HG02870 (cell line): Measurements from ENCODE around the gene ACTR10.
"Not testable (repeated sequence)": the region's sequence is repeated elsewhere in the genome, so short reads cannot be mapped to it uniquely, and the experiment has no call there.

Source experiments
- ATAC-seq: cut with Tn5 transposase; IDR thresholded peaks from one replicate; pipeline ENCODE4 v1.9.1; 2021; ENCODE audit warnings: mild to moderate bottlenecking, moderate library complexity; ENCODE audit not compliant: unreplicated experiment

ACTR10 gene

GRCh38 chr14:58215191-58215914 is 15.4 kb downstream of the ACTR10 start:
- no peak for ATAC-seq

- ATAC-seq: no peak
These were observed 16.6 kb downstream of the ACTR10 start for GRCh38 chr14:58216544-58216943.

- ATAC-seq: no peak
These were observed 27.3 kb downstream of the ACTR10 start for GRCh38 chr14:58227096-58227819.

GRCh38 chr14:58238252-58239243 is 38.6 kb downstream of the ACTR10 start:
- no peak for ATAC-seq

DNA sequence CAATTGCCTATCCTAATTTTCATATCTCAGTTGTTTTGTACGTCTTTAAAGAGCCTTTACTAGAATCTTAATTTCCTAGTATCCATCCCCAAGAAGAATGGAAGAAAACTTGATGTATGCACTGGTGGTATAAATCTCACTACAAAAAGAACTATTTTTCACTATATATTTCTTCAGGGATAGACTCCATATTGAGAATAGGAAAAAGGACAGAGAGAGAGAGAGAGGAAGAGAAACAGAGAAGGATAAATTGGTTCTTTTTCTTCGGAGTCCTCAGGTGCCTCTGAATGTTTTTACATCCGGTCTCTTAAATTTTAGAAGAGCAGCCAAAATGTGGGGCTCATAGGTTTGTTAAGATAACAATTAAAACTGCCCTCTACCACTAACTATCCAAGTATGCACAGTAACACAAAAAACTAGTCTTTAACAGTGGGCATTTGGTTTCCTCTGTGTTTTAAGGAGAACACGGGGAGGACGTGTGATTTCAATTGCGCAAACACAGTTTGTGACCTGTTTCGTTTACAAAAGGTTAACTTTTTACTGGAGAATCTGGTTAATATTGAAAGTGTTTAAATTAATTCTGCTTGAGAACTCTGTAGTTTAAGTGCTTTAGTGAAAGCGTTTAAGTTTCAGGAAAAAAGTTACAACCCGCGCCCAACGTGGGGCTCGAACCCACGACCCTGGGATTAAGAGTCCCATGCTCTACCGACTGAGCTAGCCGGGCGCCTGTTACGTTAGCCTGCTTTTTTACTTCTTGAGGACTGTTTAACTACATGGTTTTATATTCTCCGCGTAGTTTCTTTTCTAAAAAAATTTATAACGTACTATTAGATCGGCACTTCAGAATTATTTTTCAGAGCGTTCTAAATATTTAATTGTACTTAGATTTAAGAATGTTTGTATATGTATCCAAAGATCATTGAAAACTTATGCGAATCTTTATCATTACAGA is 39.6 kb downstream of the ACTR10 start:
- ATAC-seq: peak; percentile 24

DNA sequence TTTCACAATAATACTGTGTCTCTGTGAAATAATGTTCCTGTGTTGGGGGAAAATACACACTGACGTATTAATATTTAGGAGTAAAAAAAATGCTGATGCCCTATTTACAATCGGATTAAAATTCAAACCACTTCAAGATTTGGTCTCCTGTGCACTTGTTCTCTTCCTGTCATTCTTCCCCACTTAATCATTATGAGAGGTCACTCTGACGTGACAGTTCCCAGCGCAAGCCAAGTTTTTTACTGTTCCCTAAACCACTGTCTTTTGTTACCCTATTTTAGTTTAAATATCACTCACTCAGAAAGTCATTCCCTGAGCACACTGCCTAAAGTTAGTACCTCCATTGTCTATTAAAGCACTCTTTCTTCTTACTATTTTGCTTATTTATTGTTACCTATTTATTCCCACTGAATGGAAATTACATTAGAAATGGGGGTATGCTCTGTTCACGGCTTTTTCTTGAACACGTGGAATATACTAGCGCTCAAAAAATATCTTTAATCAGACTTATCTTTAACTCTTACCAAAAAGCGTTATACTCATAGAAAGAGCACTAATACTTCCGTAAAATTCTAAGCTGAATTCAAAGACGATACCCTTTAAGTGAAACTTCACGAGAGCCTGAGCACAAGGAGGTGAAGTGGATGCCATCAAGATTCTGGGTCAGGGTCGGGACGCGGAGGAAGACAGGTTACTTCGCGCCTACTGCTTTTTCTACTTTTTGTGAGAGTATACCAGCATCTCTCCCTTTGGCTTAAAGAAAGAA is 44.0 kb downstream of the ACTR10 start:
- peak; percentile 31 for ATAC-seq

- ATAC-seq: peak; percentile 92
These were observed 44.8 kb downstream of the ACTR10 start, which contains the start of gene PSMA3 for GRCh38 chr14:58244556-58245387. Gene PSMA3 (plus strand): TSS chr14:58244843. CDS start chr14:58244921, 78 bp downstream.

GRCh38 chr14:58245562-58245961 is 45.6 kb downstream of the ACTR10 start:
- ATAC-seq: no peak

DNA sequence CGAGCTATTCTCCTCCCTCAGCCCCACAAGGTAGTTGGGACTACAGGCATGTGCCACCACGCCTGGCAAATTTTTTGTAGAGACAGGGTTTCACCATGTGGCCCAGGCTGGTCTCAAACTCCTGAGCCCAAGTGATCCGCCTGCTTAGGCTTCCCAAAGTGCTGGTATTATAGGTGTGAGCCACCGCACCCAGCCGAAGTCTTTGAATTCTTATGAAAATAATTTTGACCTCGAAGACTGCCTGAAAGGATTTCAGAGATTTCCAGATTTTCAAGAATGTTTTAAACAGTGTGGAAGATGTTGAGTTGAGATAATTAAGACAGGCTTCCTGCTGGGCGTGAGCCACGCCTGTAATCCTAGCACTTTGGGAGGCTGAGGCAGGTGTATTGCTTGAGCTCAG is 49.7 kb downstream of the ACTR10 start:
- ATAC-seq: no peak

DNA sequence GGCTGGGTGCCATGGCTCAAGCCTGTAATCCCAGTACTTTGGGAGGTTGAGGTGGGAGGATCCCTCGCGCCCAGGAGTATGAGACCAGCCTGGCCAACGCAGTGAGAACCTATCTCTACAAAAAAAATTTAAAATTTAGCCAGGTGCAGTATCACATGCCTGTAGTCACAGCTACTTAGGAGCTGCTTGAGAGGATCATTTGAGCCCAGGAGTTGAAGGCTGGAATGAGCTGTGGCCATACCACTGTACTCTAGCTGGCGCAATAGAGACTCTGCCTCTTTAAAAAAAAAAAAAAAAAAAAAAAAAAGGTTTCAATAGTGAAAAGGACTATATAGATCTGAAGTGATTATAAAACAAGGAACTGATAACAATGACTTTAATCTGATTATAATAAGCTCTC is 58.2 kb downstream of the ACTR10 start:
- ATAC-seq: no peak

DNA sequence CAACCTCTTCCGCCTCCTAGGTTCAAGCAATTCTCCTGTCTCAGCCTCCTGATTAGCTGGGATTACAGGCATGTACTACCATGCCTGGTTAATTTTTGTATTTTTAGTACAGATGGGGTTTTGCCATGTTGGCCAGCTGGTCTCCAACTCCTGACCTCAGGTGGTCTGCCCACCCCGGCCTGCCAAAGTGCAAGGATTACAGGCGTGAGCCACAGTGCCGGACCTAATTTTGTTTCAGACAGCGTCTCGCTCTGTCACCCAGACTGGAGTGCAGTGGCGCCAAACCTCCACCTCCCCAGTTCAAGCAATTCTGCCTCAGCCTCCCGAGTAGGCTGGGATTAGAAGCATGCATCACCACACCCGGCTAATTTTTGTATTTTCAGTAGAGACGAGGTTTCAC is 62.1 kb downstream of the ACTR10 start:
- not testable (repeated sequence) for ATAC-seq

GRCh38 chr14:58265401-58265800 is 65.5 kb downstream of the ACTR10 start:
- ATAC-seq: no peak

DNA sequence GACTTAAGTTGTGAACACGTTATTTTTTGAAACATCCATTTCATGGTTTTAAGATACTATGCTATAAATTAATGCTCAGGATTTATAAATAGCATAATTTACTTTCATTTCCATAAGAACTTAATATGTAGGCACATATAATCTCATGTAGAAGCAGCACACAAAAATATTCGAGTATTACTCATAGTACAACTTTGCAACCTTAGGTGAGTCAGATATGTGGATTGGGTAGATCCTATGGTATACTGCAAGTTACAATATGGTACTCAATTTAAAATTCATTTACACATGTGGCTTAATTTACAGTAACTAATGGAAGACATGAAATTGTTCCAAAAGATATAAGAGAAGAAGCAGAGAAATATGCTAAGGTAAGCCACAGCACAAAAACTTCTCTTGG is 70.7 kb downstream of the ACTR10 start:
- no peak for ATAC-seq

- no peak for ATAC-seq
These were observed 72.8 kb downstream of the ACTR10 start for GRCh38 chr14:58272588-58273372.

DNA sequence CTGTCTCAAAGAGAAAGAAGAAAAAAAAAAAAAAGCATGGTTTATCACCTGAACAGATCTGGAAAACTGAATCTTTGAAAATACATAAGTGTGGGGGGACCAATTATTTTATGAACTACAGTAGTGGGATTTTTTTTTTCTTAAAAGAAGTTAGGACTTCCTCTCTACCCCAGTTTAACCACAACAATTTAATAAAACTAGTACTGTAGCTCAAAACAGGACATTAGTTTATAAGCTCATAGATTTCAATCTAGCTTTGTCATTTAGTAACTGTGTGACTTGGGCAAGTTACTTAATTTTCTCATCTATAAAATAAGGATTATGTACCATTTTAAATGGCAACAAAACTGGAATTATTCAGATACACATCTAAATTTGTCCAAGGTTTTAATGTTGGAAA is 74.9 kb downstream of the ACTR10 start:
- ATAC-seq: no peak

DNA sequence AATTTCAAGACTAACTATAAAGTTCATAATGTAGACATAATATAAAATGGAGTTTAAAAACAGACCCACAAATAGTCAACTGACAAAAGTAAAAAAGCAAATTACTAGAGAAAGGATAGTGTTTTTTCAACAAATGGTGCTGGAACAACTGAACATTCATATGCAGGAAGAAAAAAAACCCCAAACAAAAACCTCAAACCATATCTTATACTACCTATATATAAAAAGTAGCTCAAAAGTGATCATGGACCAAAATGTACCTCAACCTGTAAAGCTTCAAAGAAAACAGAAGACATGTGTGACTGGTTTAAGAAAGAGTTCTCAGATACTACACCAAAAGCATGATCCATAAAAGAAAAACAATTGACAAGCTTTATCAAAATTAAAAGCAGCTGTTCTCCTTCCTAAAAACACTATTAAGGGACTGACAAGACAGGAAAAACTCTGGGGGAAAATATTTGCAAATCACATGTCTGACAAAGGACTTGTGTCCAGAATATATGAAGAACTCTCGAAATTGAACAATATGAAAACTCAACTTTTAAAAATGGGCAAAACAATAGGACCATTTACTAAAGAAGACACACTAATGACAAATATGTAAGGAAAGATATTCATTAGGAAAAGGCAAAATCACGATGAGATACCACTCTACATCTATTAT is 75.7 kb downstream of the ACTR10 start:
- no peak for ATAC-seq

DNA sequence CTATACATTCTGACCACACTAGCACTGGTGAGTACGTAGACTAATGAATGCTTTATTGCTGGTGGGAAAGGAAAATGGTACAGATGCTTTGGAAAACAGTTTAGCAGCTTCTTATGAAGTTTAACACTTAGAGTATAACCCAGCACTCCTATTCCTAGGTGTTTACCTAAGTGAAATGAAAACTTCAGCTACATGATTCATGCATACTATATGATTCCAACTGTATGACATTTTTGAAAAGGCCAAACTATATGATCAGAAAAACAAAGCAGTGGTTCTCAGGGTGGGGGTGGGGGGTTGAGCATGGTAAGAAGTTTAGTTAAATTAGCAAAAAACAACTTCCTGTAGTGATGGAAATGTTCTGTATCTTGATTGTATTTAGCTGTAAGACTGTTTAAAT is 76.3 kb downstream of the ACTR10 start:
- no peak for ATAC-seq
